Measurements from ENCODE around the gene RABEPK.
"Not testable (repeated sequence)": the region's sequence is repeated elsewhere in the genome, so short reads cannot be mapped to it uniquely, and the experiment has no call there.

Gene RABEPK

GRCh38 chr9:125195591-125195990 is 4.8 kb upstream of the RABEPK start:
- DNase-seq (ENCODE audit: low read depth), result not testable (repeated sequence)

- no peak for DNase-seq (ENCODE audit: low read depth)
Observed at GRCh38 chr9:125202846-125203618, 2.7 kb downstream of the RABEPK start.

- DNase-seq (ENCODE audit: low read depth), result no peak
Observed at GRCh38 chr9:125204477-125204876, 4.1 kb downstream of the RABEPK start.

- no peak for DNase-seq (ENCODE audit: low read depth)
Observed at GRCh38 chr9:125214186-125214585, 13.8 kb downstream of the RABEPK start.

GRCh38 chr9:125218621-125219020 is 18.3 kb downstream of the RABEPK start:
- no peak for DNase-seq (ENCODE audit: low read depth)

GRCh38 chr9:125224858-125225257 is 24.5 kb downstream of the RABEPK start:
- DNase-seq (ENCODE audit: low read depth), result not testable (repeated sequence)

GRCh38 chr9:125227761-125228160 is 27.4 kb downstream of the RABEPK start:
- no peak for DNase-seq (ENCODE audit: low read depth)

GRCh38 chr9:125233678-125234077 is 33.3 kb downstream of the RABEPK start:
- no peak for DNase-seq (ENCODE audit: low read depth)

GRCh38 chr9:125234099-125234498 is 33.8 kb downstream of the RABEPK start:
- not testable (repeated sequence) for DNase-seq (ENCODE audit: low read depth)

GRCh38 chr9:125235804-125236519 is 35.6 kb downstream of the RABEPK start:
- no peak for DNase-seq (ENCODE audit: low read depth)

- DNase-seq (ENCODE audit: low read depth), result not testable (repeated sequence)
Observed at GRCh38 chr9:125236520-125237159, 36.3 kb downstream of the RABEPK start.

- no peak for DNase-seq (ENCODE audit: low read depth)
Observed at GRCh38 chr9:125238127-125238914, 38.0 kb downstream of the RABEPK start.

GRCh38 chr9:125238915-125239446 is 38.6 kb downstream of the RABEPK start:
- DNase-seq (ENCODE audit: low read depth), result no peak

GRCh38 chr9:125239631-125240597 is 39.6 kb downstream of the RABEPK start:
- no peak for DNase-seq (ENCODE audit: low read depth)

- peak; percentile 20 for DNase-seq (ENCODE audit: low read depth)
Observed at GRCh38 chr9:125240649-125240999, 40.3 kb downstream of the RABEPK start.

- peak; percentile 98 for DNase-seq (ENCODE audit: low read depth)
Observed at GRCh38 chr9:125241000-125241862, 40.9 kb downstream of the RABEPK start, which contains the start of gene HSPA5. HSPA5 (minus strand) TSS chr9:125241343; CDS start chr9:125241126, 217 bp downstream.

GRCh38 chr9:125241863-125242739 is 41.8 kb downstream of the RABEPK start:
- DNase-seq (ENCODE audit: low read depth), result peak; percentile 22

GRCh38 chr9:125243792-125244260 is 43.5 kb downstream of the RABEPK start:
- no peak for DNase-seq (ENCODE audit: low read depth)
